GM18951 (cell line): ENCODE results near the gene CYTH1.
"Not testable (repeated sequence)": the region's sequence is repeated elsewhere in the genome, so short reads cannot be mapped to it uniquely, and the experiment has no call there.

Experiments used
- POLR2A ChIP-seq: IDR thresholded peaks from 4 replicates; pipeline ENCODE4 v1.6.1; 2011; ENCODE audit warnings: mild to moderate bottlenecking; ENCODE audit not compliant: insufficient read length, insufficient read depth; ENCODE audit errors: extremely low read depth
- in situ Hi-C: fragments of 300-500 bp; cut with MboI; formaldehyde crosslinking; loops from one replicate; pipeline ENCODE4 v1.12.0; 2022; ENCODE audit warnings: low sequenced_read_pairs, mixed read lengths, inconsistent platforms; ENCODE audit not compliant: unreplicated experiment

Gene CYTH1

GRCh38 chr17:78761789-78762406 lies 20.2 kb downstream of the CYTH1 start:
- no peak for TF ChIP-seq POLR2A
- in situ Hi-C loops = no loop called here

- no peak for TF ChIP-seq POLR2A
- in situ Hi-C loops = no loop called here
These were observed 22.1 kb downstream of the CYTH1 start for GRCh38 chr17:78759969-78760352.

GRCh38 chr17:78759203-78759968 lies 22.7 kb downstream of the CYTH1 start:
- in situ Hi-C loops = no loop called here
- no peak for TF ChIP-seq POLR2A

- in situ Hi-C loops = no loop called here
- TF ChIP-seq POLR2A = no peak
These were observed 28.5 kb downstream of the CYTH1 start for GRCh38 chr17:78753316-78754250.

GRCh38 chr17:78751447-78752161 lies 30.5 kb downstream of the CYTH1 start:
- no peak for TF ChIP-seq POLR2A
- in situ Hi-C loops = no loop called here

GRCh38 chr17:78751000-78751399 lies 31.1 kb downstream of the CYTH1 start:
- in situ Hi-C loops = not testable (repeated sequence)

- in situ Hi-C loops = no loop called here
- peak; percentile 25 for TF ChIP-seq POLR2A
These were observed 33.2 kb downstream of the CYTH1 start for GRCh38 chr17:78748730-78749317.

GRCh38 chr17:78748048-78748729 lies 33.9 kb downstream of the CYTH1 start:
- TF ChIP-seq POLR2A = no peak
- in situ Hi-C loops = no loop called here

- in situ Hi-C loops = no loop called here
- no peak for TF ChIP-seq POLR2A
These were observed 34.6 kb downstream of the CYTH1 start for GRCh38 chr17:78747488-78747887.

- no peak for TF ChIP-seq POLR2A
- in situ Hi-C loops = no loop called here
These were observed 35.2 kb downstream of the CYTH1 start for GRCh38 chr17:78746949-78747269.

- in situ Hi-C loops = no loop called here
- TF ChIP-seq POLR2A = no peak
These were observed 35.7 kb downstream of the CYTH1 start for GRCh38 chr17:78746263-78746948.
